IMR-90 (cell line): ENCODE data around the gene FAM193B. TPM values are rescaled to one million over a fixed set of nuclear protein-coding genes. Genes with fewer than 3 reads are reported as not detected.

Experiments used
- ATAC-seq: fragments of 200-7000 bp; cut with Tn5 transposase; 2 replicates; pipeline ENCODE4 v1.9.1; 2020; ENCODE audit warnings: low read depth, mild to moderate bottlenecking, moderate library complexity
- BruUV-seq: library from RNA; stranded (reverse); fragments of 400-500 nt; replicated peaks from 2 replicates; lab custom pipeline; 2021; lab: Mats Ljungman, UMichigan
- CTCF ChIA-PET: fragments of 300-600 bp; formaldehyde crosslinking; extraction: SDS; loops from one replicate; lab custom pipeline; 2021; ENCODE audit warnings: antibody characterized with exemption; lab: Yijun Ruan, JAX
- POLR2A ChIA-PET: fragments of 300-600 bp; sonication (Branson Sonifier 250); formaldehyde crosslinking; loops from one replicate; lab custom pipeline; 2022; ENCODE audit warnings: antibody characterized with exemption; ENCODE audit not compliant: unreplicated experiment; lab: Charles Lee
- DNase-seq: peaks from one replicate; pipeline ENCODE4 v3.0.0; 2013
- H2AFZ ChIP-seq: replicated peaks from 2 replicates; pipeline ENCODE3; 2013; ENCODE audit warnings: low read length, mild to moderate bottlenecking; ENCODE audit not compliant: poor library complexity
- H2AK5ac ChIP-seq: 2 replicates; pipeline ENCODE4 v1.6.1; 2013; ENCODE audit warnings: low read depth, low read length, inconsistent platforms
- H2AK9ac ChIP-seq: replicated peaks from 2 replicates; pipeline ENCODE3; 2013; ENCODE audit warnings: mild to moderate bottlenecking, low read depth, low read length, moderate library complexity; ENCODE audit not compliant: poor library complexity
- H2BK120ac ChIP-seq: 2 replicates; pipeline ENCODE4 v1.6.1; 2013; ENCODE audit warnings: low read depth, low read length, inconsistent platforms
- H2BK15ac ChIP-seq: 3 replicates; pipeline ENCODE4 v1.6.1; 2013; ENCODE audit warnings: low read depth, low read length, inconsistent platforms
- H2BK20ac ChIP-seq: 2 replicates; pipeline ENCODE4 v1.6.1; 2013; ENCODE audit warnings: low read depth, mild to moderate bottlenecking, inconsistent platforms, low read length, moderate library complexity
- H2BK5ac ChIP-seq: 2 replicates; pipeline ENCODE4 v1.6.1; 2013; ENCODE audit warnings: mild to moderate bottlenecking, low read depth, low read length, inconsistent platforms; ENCODE audit not compliant: poor library complexity, severe bottlenecking
- H3K14ac ChIP-seq: replicated peaks from 2 replicates; pipeline ENCODE4 v1.6.1; 2013; ENCODE audit warnings: low read depth, low read length, inconsistent platforms
- H3K18ac ChIP-seq: 2 replicates; pipeline ENCODE4 v1.6.1; 2013; ENCODE audit warnings: low read depth, low read length, control low read depth
- H3K23ac ChIP-seq: 2 replicates; pipeline ENCODE4 v1.6.1; 2013; ENCODE audit warnings: low read depth, low read length, inconsistent platforms
- H3K27ac ChIP-seq: 2 replicates; pipeline ENCODE4 v1.5.1; 2013; ENCODE audit warnings: mild to moderate bottlenecking, control low read depth, low read length; ENCODE audit not compliant: insufficient read depth
- H3K27me3 ChIP-seq: 2 replicates; pipeline ENCODE4 v1.6.1; 2013; ENCODE audit warnings: low read length; ENCODE audit not compliant: control insufficient read depth, insufficient read depth
- H3K36me3 ChIP-seq: 2 replicates; pipeline ENCODE4 v1.6.1; 2013; ENCODE audit warnings: low read length, mixed read lengths; ENCODE audit not compliant: control insufficient read depth, insufficient read depth
- H3K4ac ChIP-seq: 2 replicates; pipeline ENCODE4 v1.6.1; 2013; ENCODE audit warnings: low read depth, low read length, inconsistent platforms
- H3K4me1 ChIP-seq: 2 replicates; pipeline ENCODE4 v1.6.1; 2013; ENCODE audit warnings: low read length, mixed read lengths; ENCODE audit not compliant: control insufficient read depth, insufficient read depth
- H3K4me2 ChIP-seq: 2 replicates; pipeline ENCODE4 v1.6.1; 2013; ENCODE audit warnings: low read depth, mild to moderate bottlenecking, control low read depth, low read length, moderate library complexity
- H3K4me3 ChIP-seq: 2 replicates; pipeline ENCODE4 v1.5.1; 2013; ENCODE audit warnings: low read depth, mild to moderate bottlenecking, control low read depth, low read length, moderate library complexity; ENCODE audit not compliant: insufficient read depth
- H3K56ac ChIP-seq: 2 replicates; pipeline ENCODE4 v1.6.1; 2013; ENCODE audit warnings: low read length, inconsistent platforms; ENCODE audit not compliant: insufficient read depth; ENCODE audit errors: extremely low read depth
- H3K79me1 ChIP-seq, 2 experiments: 2 replicates each; pipeline ENCODE4 v1.6.1; 2013; ENCODE audit warnings: low read length in 2 of 2, inconsistent platforms in 1 of 2, low read depth in 1 of 2
- H3K9ac ChIP-seq: 2 replicates; pipeline ENCODE4 v1.6.1; 2013; ENCODE audit warnings: low read depth, low read length, control low read depth
- H3K9me1 ChIP-seq: 2 replicates; pipeline ENCODE4 v1.6.1; 2013; ENCODE audit warnings: low read length, inconsistent platforms; ENCODE audit not compliant: insufficient read depth
- H3K9me3 ChIP-seq: 2 replicates; pipeline ENCODE4 v1.6.1; 2013; ENCODE audit warnings: low read length; ENCODE audit not compliant: control insufficient read depth, insufficient read depth
- H4K20me1 ChIP-seq: 2 replicates; pipeline ENCODE4 v1.6.1; 2013; ENCODE audit warnings: low read length, inconsistent platforms; ENCODE audit not compliant: insufficient read depth
- H4K5ac ChIP-seq: 2 replicates; pipeline ENCODE4 v1.6.1; 2013; ENCODE audit warnings: mild to moderate bottlenecking, low read depth, low read length, control low read depth
- H4K8ac ChIP-seq, 2 experiments: 2 replicates each; pipeline ENCODE4 v1.6.1; 2013; ENCODE audit warnings: low read depth in 2 of 2, low read length in 2 of 2, control low read depth in 1 of 2, inconsistent platforms in 1 of 2
- H4K91ac ChIP-seq: 2 replicates; pipeline ENCODE4 v1.6.1; 2013; ENCODE audit warnings: low read depth, low read length, inconsistent platforms; ENCODE audit not compliant: insufficient read depth
- CHD1 ChIP-seq: IDR thresholded peaks from 2 replicates; pipeline ENCODE4 v1.6.1; 2012; ENCODE audit warnings: low read depth, low read length, improper control_type of control experiment
- CTCF ChIP-seq: conservative IDR thresholded peaks from 2 replicates; pipeline ENCODE4 v1.5.1; 2012; ENCODE audit warnings: mild to moderate bottlenecking, low read depth, low read length, improper control_type of control experiment
- FOS ChIP-seq: fragments of 150-350 bp; IDR thresholded peaks from 2 replicates; pipeline ENCODE4 v1.6.1; 2016; ENCODE audit warnings: low read depth, low read length
- MAZ ChIP-seq: IDR thresholded peaks from 2 replicates; pipeline ENCODE4 v1.6.1; 2012; ENCODE audit warnings: low read depth, mild to moderate bottlenecking, low read length, improper control_type of control experiment, moderate library complexity, borderline replicate concordance
- MXI1 ChIP-seq: IDR thresholded peaks from 2 replicates; pipeline ENCODE4 v1.6.1; 2012; ENCODE audit warnings: low read depth, mild to moderate bottlenecking, low read length, moderate library complexity, borderline replicate concordance
- POLR2A ChIP-seq: IDR thresholded peaks from 2 replicates; pipeline ENCODE4 v1.6.1; 2012; ENCODE audit warnings: mild to moderate bottlenecking, low read depth, low read length
- RCOR1 ChIP-seq: IDR thresholded peaks from 2 replicates; pipeline ENCODE4 v1.6.1; 2012; ENCODE audit warnings: mild to moderate bottlenecking, low read length, improper control_type of control experiment; ENCODE audit not compliant: insufficient replicate concordance
- RFX5 ChIP-seq: IDR thresholded peaks from 2 replicates; pipeline ENCODE4 v1.8.0; 2012; ENCODE audit warnings: low read depth, mild to moderate bottlenecking, low read length, moderate library complexity
- WGBS, 2 experiments: methylation state at CpG; one replicate each; pipeline versions ENCODE4 v1.1.5 to v1.1.7; 2013; ENCODE audit warnings: missing lambda C conversion rate in 2 of 2; ENCODE audit not compliant: insufficient read length in 1 of 2; ENCODE audit errors: extremely low coverage in 2 of 2; 5-methylcytosine and 5-hydroxymethylcytosine counted together
- dilution Hi-C: fragments of 300-500 bp; cut with HindIII; formaldehyde crosslinking; loops from one replicate; pipeline ENCODE4 v1.14.3; 2018; ENCODE audit warnings: low sequenced_read_pairs; ENCODE audit not compliant: unreplicated experiment
- in situ Hi-C: fragments of 300-500 bp; cut with MboI; formaldehyde crosslinking; loops from 3 replicates; pipeline ENCODE4 v1.14.3; 2019; ENCODE audit warnings: low sequenced_read_pairs, inconsistent platforms, mixed read lengths
- intact Hi-C: fragments of 100-400 bp; cut with micrococcal nuclease; formaldehyde crosslinking; loops from 2 replicates; pipeline ENCODE4 v1.10.0; 2022
- polyA plus RNA-seq, 3 experiments: library from polyadenylated mRNA; depleted of rRNA; stranded (reverse); fragments of >200 nt; gene quantifications; 2 replicates each; pipeline ENCODE4 v1.2.3, GENCODE V29; 2012; ENCODE audit warnings: low replicate concordance in 1 of 3
- total RNA-seq: library from RNA; depleted of rRNA; stranded (reverse); fragments of >200 nt; gene quantifications from 2 replicates; pipeline ENCODE4 v1.2.3, GENCODE V29; 2012
- TF ChIP-seq, protein P1 (sequence below): fragments of 150-350 bp; IDR thresholded peaks from 2 replicates; pipeline ENCODE4 v1.6.1; 2017; ENCODE audit warnings: mild to moderate bottlenecking, antibody characterized with exemption, low read length, low read depth

The FAM193B gene
- total and polyA plus RNA-seq, 2 of the 4 experiments (the other 2 are of a cell fraction) = 9.5 to 52.2 TPM

DNA sequence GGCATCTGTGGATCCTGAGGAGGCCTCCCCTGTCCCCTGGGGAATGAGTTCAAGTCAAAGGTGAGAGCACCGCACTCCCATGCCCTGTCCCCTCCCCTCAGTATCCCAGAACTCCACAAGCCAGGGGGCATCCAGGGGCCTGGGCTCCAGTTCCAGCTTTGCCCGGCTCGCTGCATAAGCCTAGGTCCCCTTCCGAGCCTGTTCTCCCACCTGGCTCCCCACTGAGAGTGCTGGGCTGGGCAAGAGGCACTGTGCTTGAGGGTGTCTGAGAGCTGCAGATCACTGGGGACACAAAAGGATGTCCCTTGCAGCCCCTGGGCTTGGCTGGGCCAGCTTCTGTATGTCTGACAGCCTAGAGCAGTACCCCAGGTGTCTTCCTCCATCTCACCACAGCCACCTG is 49.3 kb downstream of the FAM193B start:
- Histone ChIP-seq H3K4me1 (peaks cover 7% of the 10 kb centered on the region; the same call in 1 of the 2 replicates), H2AK5ac (no peak overlapping the region), H3K36me3 (peaks cover 6% of the 10 kb centered on the region), H3K79me1 (no peaks in the 10 kb centered on the region; a peak in 1 of 4 replicates), H4K20me1 (no peaks in the 10 kb centered on the region), H3K9me3 (no peaks in the 10 kb centered on the region), H3K4me2 (no peak overlapping the region), H3K23ac (no peak overlapping the region), H2AK9ac (no peak overlapping the region), H2BK20ac (no peak overlapping the region), H3K27ac (no peak overlapping the region), H2BK5ac (no peak overlapping the region), H4K91ac (no peak overlapping the region), H3K4me3 (no peak overlapping the region), H2BK15ac (no peak overlapping the region), H3K9ac (no peak overlapping the region), H3K9me1 (no peaks in the 10 kb centered on the region), H3K27me3 (no peaks in the 10 kb centered on the region), H3K56ac (no peak overlapping the region), H2AFZ (no peak overlapping the region), H4K8ac (no peak overlapping the region), H4K5ac (no peak overlapping the region), H3K18ac (no peak overlapping the region), H3K4ac (no peak overlapping the region), H2BK120ac (no peak overlapping the region), H3K14ac (no peak overlapping the region)
- DNase-seq (no peak), ATAC-seq (no peak)
- no CpG with 5 or more reads among the region's 4 CpGs for WGBS, 2 experiments
- dilution Hi-C loops = no loop called here
- no TSS peak for BruUV-seq
- TF ChIP-seq FOS = no peak
- TF ChIP-seq CHD1 = no peak
- TF ChIP-seq RCOR1 = no peak
- TF ChIP-seq POLR2A = no peak
- TF ChIP-seq, protein P1, sequence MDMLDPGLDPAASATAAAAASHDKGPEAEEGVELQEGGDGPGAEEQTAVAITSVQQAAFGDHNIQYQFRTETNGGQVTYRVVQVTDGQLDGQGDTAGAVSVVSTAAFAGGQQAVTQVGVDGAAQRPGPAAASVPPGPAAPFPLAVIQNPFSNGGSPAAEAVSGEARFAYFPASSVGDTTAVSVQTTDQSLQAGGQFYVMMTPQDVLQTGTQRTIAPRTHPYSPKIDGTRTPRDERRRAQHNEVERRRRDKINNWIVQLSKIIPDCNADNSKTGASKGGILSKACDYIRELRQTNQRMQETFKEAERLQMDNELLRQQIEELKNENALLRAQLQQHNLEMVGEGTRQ = no peak
- no peak for TF ChIP-seq MAZ
- TF ChIP-seq MXI1 = no peak
- TF ChIP-seq RFX5 = no peak
- TF ChIP-seq CTCF = no peak
- in situ Hi-C loops = no loop called here
- POLR2A ChIA-PET = interaction anchor here (1.0 kb wide), 1 partner anchor 10 kb away, joined by 3 read pairs; no protein-coding TSS in a partner anchor
- CTCF ChIA-PET = no interaction called here
- intact Hi-C loops = no loop called here
